NT2/D1 (cell line): Measurements from ENCODE around the gene RBM26.

Experiments
- SUZ12 ChIP-seq: IDR thresholded peaks from 2 replicates; pipeline ENCODE4 v1.6.1; 2011; ENCODE audit not compliant: insufficient read length, insufficient read depth; ENCODE audit errors: extremely low read depth
- ZNF274 ChIP-seq: IDR thresholded peaks from 2 replicates; pipeline ENCODE4 v1.6.1; 2011; ENCODE audit warnings: mild to moderate bottlenecking, low read depth, low read length

GRCh38 chr13:79398127-79398526, 7.9 kb downstream of the RBM26 start:
- TF ChIP-seq ZNF274 (no peak), SUZ12 (no peak)
